GM23338 (cell line): Measurements from ENCODE around the gene SMAD3.

Experiments
- CREB1 ChIP-seq: fragments of 250-450 bp; sonication (Bioruptor Pico); IDR thresholded peaks from 2 replicates; pipeline ENCODE4 v1.5.0; 2020; ENCODE audit warnings: low read depth, mild to moderate bottlenecking, moderate library complexity
- CTCF ChIP-seq, 2 experiments: fragments of 200-600 bp in 1 of 2; sonication (generic) in 1 of 2; conservative IDR thresholded peaks; 2 replicates each; pipeline versions ENCODE4 v1.5.1 to v1.6.1; 2016 to 2017; ENCODE audit warnings: antibody characterized with exemption in 2 of 2, low read depth in 2 of 2, mild to moderate bottlenecking in 2 of 2, moderate library complexity in 1 of 2
- ETS1 ChIP-seq: IDR thresholded peaks from 2 replicates; pipeline ENCODE4 v1.6.1; 2016; ENCODE audit warnings: antibody characterized with exemption
- EZH2 ChIP-seq: fragments of 200-600 bp; sonication (generic); IDR thresholded peaks from one replicate; pipeline ENCODE4 v1.8.0; 2017; ENCODE audit warnings: antibody characterized with exemption, mild to moderate bottlenecking, low read depth; ENCODE audit not compliant: unreplicated experiment
- EZH2phosphoT487 ChIP-seq: fragments of 200-600 bp; sonication (generic); IDR thresholded peaks from one replicate; pipeline ENCODE4 v1.8.1; 2018; ENCODE audit warnings: antibody characterized with exemption; ENCODE audit not compliant: unreplicated experiment
- JUNB ChIP-seq: IDR thresholded peaks from one replicate; pipeline ENCODE4 v1.6.1; 2016; ENCODE audit warnings: antibody characterized with exemption; ENCODE audit not compliant: unreplicated experiment
- POLR2AphosphoS5 ChIP-seq: IDR thresholded peaks from 2 replicates; pipeline ENCODE4 v1.6.1; 2016; ENCODE audit warnings: antibody characterized with exemption, low read depth
- REST ChIP-seq: IDR thresholded peaks from one replicate; pipeline ENCODE4 v1.6.1; 2018; ENCODE audit warnings: antibody characterized with exemption; ENCODE audit not compliant: unreplicated experiment
- STAT1 ChIP-seq: IDR thresholded peaks from one replicate; pipeline ENCODE4 v1.6.1; 2016; ENCODE audit warnings: antibody characterized with exemption; ENCODE audit not compliant: unreplicated experiment
- ZNF331 ChIP-seq: fragments of 250-450 bp; sonication (Bioruptor Pico); IDR thresholded peaks from 2 replicates; pipeline ENCODE4 v1.5.0; 2020; ENCODE audit warnings: low read depth, mild to moderate bottlenecking, moderate library complexity
- TF ChIP-seq, protein P1 (sequence below): fragments of 250-450 bp; sonication (Bioruptor Pico); IDR thresholded peaks from 2 replicates; pipeline ENCODE4 v1.5.0; 2020; ENCODE audit warnings: mild to moderate bottlenecking, moderate library complexity

GRCh38 chr15:67146875-67147381 is 81.5 kb downstream of the SMAD3 start:
- no peak for TF ChIP-seq REST
- TF ChIP-seq CTCF (conservative IDR thresholded peaks at IDR 0.05; ENCODE audit: low read depth in 2 of 2) = no peak
- TF ChIP-seq EZH2 = no peak
- no peak for TF ChIP-seq EZH2phosphoT487
- TF ChIP-seq POLR2AphosphoS5 = no peak
- TF ChIP-seq, protein P1, sequence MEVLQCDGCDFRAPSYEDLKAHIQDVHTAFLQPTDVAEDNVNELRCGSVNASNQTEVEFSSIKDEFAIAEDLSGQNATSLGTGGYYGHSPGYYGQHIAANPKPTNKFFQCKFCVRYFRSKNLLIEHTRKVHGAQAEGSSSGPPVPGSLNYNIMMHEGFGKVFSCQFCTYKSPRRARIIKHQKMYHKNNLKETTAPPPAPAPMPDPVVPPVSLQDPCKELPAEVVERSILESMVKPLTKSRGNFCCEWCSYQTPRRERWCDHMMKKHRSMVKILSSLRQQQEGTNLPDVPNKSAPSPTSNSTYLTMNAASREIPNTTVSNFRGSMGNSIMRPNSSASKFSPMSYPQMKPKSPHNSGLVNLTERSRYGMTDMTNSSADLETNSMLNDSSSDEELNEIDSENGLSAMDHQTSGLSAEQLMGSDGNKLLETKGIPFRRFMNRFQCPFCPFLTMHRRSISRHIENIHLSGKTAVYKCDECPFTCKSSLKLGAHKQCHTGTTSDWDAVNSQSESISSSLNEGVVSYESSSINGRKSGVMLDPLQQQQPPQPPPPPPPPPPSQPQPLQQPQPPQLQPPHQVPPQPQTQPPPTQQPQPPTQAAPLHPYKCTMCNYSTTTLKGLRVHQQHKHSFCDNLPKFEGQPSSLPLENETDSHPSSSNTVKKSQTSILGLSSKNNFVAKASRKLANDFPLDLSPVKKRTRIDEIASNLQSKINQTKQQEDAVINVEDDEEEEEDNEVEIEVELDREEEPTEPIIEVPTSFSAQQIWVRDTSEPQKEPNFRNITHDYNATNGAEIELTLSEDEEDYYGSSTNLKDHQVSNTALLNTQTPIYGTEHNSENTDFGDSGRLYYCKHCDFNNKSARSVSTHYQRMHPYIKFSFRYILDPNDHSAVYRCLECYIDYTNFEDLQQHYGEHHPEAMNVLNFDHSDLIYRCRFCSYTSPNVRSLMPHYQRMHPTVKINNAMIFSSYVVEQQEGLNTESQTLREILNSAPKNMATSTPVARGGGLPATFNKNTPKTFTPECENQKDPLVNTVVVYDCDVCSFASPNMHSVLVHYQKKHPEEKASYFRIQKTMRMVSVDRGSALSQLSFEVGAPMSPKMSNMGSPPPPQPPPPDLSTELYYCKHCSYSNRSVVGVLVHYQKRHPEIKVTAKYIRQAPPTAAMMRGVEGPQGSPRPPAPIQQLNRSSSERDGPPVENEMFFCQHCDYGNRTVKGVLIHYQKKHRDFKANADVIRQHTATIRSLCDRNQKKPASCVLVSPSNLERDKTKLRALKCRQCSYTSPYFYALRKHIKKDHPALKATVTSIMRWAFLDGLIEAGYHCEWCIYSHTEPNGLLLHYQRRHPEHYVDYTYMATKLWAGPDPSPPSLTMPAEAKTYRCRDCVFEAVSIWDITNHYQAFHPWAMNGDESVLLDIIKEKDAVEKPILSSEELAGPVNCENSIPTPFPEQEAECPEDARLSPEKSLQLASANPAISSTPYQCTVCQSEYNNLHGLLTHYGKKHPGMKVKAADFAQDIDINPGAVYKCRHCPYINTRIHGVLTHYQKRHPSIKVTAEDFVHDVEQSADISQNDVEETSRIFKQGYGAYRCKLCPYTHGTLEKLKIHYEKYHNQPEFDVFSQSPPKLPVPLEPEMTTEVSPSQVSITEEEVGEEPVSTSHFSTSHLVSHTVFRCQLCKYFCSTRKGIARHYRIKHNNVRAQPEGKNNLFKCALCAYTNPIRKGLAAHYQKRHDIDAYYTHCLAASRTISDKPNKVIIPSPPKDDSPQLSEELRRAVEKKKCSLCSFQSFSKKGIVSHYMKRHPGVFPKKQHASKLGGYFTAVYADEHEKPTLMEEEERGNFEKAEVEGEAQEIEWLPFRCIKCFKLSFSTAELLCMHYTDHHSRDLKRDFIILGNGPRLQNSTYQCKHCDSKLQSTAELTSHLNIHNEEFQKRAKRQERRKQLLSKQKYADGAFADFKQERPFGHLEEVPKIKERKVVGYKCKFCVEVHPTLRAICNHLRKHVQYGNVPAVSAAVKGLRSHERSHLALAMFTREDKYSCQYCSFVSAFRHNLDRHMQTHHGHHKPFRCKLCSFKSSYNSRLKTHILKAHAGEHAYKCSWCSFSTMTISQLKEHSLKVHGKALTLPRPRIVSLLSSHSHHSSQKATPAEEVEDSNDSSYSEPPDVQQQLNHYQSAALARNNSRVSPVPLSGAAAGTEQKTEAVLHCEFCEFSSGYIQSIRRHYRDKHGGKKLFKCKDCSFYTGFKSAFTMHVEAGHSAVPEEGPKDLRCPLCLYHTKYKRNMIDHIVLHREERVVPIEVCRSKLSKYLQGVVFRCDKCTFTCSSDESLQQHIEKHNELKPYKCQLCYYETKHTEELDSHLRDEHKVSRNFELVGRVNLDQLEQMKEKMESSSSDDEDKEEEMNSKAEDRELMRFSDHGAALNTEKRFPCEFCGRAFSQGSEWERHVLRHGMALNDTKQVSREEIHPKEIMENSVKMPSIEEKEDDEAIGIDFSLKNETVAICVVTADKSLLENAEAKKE = no peak
- no peak for TF ChIP-seq CREB1 (CRISPR knock-in tag)
- TF ChIP-seq ZNF331 (CRISPR knock-in tag) = no peak
- no peak for TF ChIP-seq ETS1
- no peak for TF ChIP-seq JUNB
- no peak for TF ChIP-seq STAT1
